Measurements from ENCODE around the gene ATG10.

Gene ATG10

GRCh38 chr5:82155305-82155704 lies 183.5 kb downstream of the ATG10 start:
- Histone ChIP-seq H3K36me3 (ENCODE audit: control insufficient read depth, insufficient read depth, low read length) (no peaks in the 10 kb centered on the region), H3K9me3 (ENCODE audit: control insufficient read depth, low read length) (no peaks in the 10 kb centered on the region), H3K4me1 (no peaks in the 10 kb centered on the region), H3K27ac (no peak overlapping the region), H2AFZ (peak overlapping the region; percentile 26), H3K4me3 (ENCODE audit: low read depth, low read length) (no peak overlapping the region), H3K79me2 (no peaks in the 10 kb centered on the region), H3K9ac (no peak overlapping the region), H3K4me2 (ENCODE audit: low read length) (no peak overlapping the region), H3K27me3 (ENCODE audit: control insufficient read depth, insufficient read depth, low read length) (no peaks in the 10 kb centered on the region)
- TF ChIP-seq CTCF (IDR thresholded peaks at IDR 0.05): no peak

DNA sequence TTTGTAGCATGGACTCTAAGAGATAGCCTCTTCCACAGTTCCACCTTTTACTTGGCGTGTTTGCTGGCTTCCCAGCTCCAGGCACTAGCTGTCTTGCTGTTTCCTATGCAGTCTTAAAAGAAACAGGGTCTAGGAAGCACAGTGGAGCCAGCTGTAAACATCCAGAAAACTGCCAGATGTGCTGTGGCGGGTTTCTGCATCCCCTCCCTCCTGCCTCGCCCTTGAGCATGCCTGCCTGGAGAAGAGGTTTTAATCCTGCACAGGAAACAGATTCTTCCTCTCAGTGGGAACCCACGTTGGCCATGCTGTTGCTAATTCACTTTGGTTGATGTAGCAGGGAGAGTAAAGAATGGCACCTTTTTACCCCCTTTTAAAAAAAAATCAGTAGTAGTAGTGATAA lies 185.1 kb downstream of the ATG10 start:
- TF ChIP-seq CTCF (IDR thresholded peaks at IDR 0.05): no peak
- Histone ChIP-seq H3K4me3 (ENCODE audit: low read depth, low read length) (no peak overlapping the region), H3K36me3 (ENCODE audit: control insufficient read depth, insufficient read depth, low read length) (no peaks in the 10 kb centered on the region), H3K4me1 (no peaks in the 10 kb centered on the region), H3K27ac (no peak overlapping the region), H3K27me3 (ENCODE audit: control insufficient read depth, insufficient read depth, low read length) (no peaks in the 10 kb centered on the region), H3K79me2 (no peaks in the 10 kb centered on the region), H3K9me3 (ENCODE audit: control insufficient read depth, low read length) (no peaks in the 10 kb centered on the region), H3K9ac (no peak overlapping the region), H3K4me2 (ENCODE audit: low read length) (no peak overlapping the region), H2AFZ (no peak overlapping the region)

- H3K79me2 ChIP-seq: no peaks in the 10 kb centered on the region
- H3K9ac ChIP-seq: no peak overlapping the region
- H3K4me1 ChIP-seq: peaks cover 4% of the 10 kb centered on the region
- no peaks in the 10 kb centered on the region for H3K9me3 ChIP-seq (ENCODE audit: control insufficient read depth, low read length)
- no peak for TF ChIP-seq CTCF (IDR thresholded peaks at IDR 0.05)
- no peaks in the 10 kb centered on the region for H3K36me3 ChIP-seq (ENCODE audit: control insufficient read depth, insufficient read depth, low read length)
- no peak overlapping the region for H2AFZ ChIP-seq
- H3K27ac ChIP-seq: no peak overlapping the region
- H3K27me3 ChIP-seq (ENCODE audit: control insufficient read depth, insufficient read depth, low read length): no peaks in the 10 kb centered on the region
- no peak overlapping the region for H3K4me2 ChIP-seq (ENCODE audit: low read length)
- no peak overlapping the region for H3K4me3 ChIP-seq (ENCODE audit: low read depth, low read length)
Observed at GRCh38 chr5:82158755-82159413, 187.1 kb downstream of the ATG10 start.

DNA sequence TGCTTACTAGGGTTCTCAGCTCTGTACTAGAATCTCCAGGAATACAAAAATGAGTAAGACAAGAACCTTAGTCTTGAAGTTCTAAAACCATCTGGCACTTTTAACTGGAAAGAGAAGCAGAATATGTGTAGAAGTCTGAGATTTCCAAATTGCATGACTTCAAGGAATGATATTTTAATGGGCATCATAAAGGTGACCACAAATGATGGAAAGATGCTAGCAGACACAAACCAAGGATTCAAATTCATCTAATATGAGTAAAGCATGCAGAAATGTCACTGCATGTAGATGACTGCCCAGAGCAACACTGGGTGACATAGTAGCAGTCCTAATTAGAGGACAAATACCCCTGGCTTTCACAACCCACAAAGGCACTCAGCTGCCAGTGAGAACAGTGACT lies 189.1 kb downstream of the ATG10 start:
- H3K27ac ChIP-seq: no peak overlapping the region
- H3K36me3 ChIP-seq (ENCODE audit: control insufficient read depth, insufficient read depth, low read length): no peaks in the 10 kb centered on the region
- no peak overlapping the region for H3K9ac ChIP-seq
- H3K9me3 ChIP-seq (ENCODE audit: control insufficient read depth, low read length): no peaks in the 10 kb centered on the region
- H3K79me2 ChIP-seq: no peaks in the 10 kb centered on the region
- H3K4me3 ChIP-seq (ENCODE audit: low read depth, low read length): no peak overlapping the region
- peaks cover 16% of the 10 kb centered on the region for H3K4me1 ChIP-seq
- H3K4me2 ChIP-seq (ENCODE audit: low read length): no peak overlapping the region
- H3K27me3 ChIP-seq (ENCODE audit: control insufficient read depth, insufficient read depth, low read length): no peaks in the 10 kb centered on the region
- H2AFZ ChIP-seq: no peak overlapping the region
- TF ChIP-seq CTCF (IDR thresholded peaks at IDR 0.05): no peak

GRCh38 chr5:82162573-82162972 lies 190.8 kb downstream of the ATG10 start:
- H2AFZ ChIP-seq: no peak overlapping the region
- no peaks in the 10 kb centered on the region for H3K27me3 ChIP-seq (ENCODE audit: control insufficient read depth, insufficient read depth, low read length)
- peaks cover 16% of the 10 kb centered on the region for H3K4me1 ChIP-seq
- no peak overlapping the region for H3K9ac ChIP-seq
- no peak overlapping the region for H3K4me3 ChIP-seq (ENCODE audit: low read depth, low read length)
- H3K79me2 ChIP-seq: no peaks in the 10 kb centered on the region
- no peak overlapping the region for H3K4me2 ChIP-seq (ENCODE audit: low read length)
- no peaks in the 10 kb centered on the region for H3K36me3 ChIP-seq (ENCODE audit: control insufficient read depth, insufficient read depth, low read length)
- no peak for TF ChIP-seq CTCF (IDR thresholded peaks at IDR 0.05)
- no peaks in the 10 kb centered on the region for H3K9me3 ChIP-seq (ENCODE audit: control insufficient read depth, low read length)
- no peak overlapping the region for H3K27ac ChIP-seq
